HepG2 (cell line): ENCODE measurements around the gene ROS1. TPM values are rescaled to one million over a fixed set of nuclear protein-coding genes. Genes with fewer than 3 reads are reported as not detected.

ENCODE experiments used
- ATAC-seq: fragments of 200-7000 bp; cut with Tn5 transposase; 3 replicates; pipeline ENCODE4 v1.9.1; 2020; ENCODE audit warnings: mild to moderate bottlenecking, moderate library complexity
- BruUV-seq: library from RNA; stranded (reverse); fragments of 400-500 nt; replicated peaks from 2 replicates; lab custom pipeline; 2021; lab: Mats Ljungman, UMichigan
- CTCF ChIA-PET: fragments of 300-600 bp; formaldehyde crosslinking; extraction: SDS; loops from one replicate; lab custom pipeline; 2021; ENCODE audit warnings: low total read pairs, inconsistent platforms, low intra/inter-chr PET ratio; lab: Yijun Ruan, JAX
- POLR2A ChIA-PET: fragments of 350-600 bp; sonication (Branson Sonifier 250); formaldehyde crosslinking; loops from one replicate; lab custom pipeline; 2020; ENCODE audit warnings: antibody characterized with exemption, inconsistent platforms; lab: Yijun Ruan, JAX
- DNase-seq: peaks from one replicate; pipeline ENCODE4 v3.0.0-alpha.2; 2015; ENCODE audit warnings: low spot score
- FAIRE-seq: peaks from 3 replicates; lab custom pipeline; 2011; peaks lifted over from hg19 to GRCh38; lab: Jason Lieb, UNC
- H2AFZ ChIP-seq: one replicate; pipeline ENCODE4 v1.6.1; 2011; ENCODE audit warnings: low read length, inconsistent platforms
- H3K27ac ChIP-seq: fragments of 300-600 bp; 3 replicates; pipeline ENCODE4 v1.8.0; 2011; ENCODE audit warnings: mixed run types, mild to moderate bottlenecking, mixed read lengths, low read length, inconsistent platforms; ENCODE audit not compliant: insufficient read depth; ENCODE audit errors: extremely low read length
- H3K27me3 ChIP-seq, 2 experiments: fragments of 200-600 bp in 1 of 2; 2 replicates in 1 of 2; 3 replicates in 1 of 2; pipeline versions ENCODE4 v1.6.0 to v1.8.0; 2011; ENCODE audit warnings: low read length in 2 of 2, mild to moderate bottlenecking in 2 of 2, moderate library complexity in 2 of 2, inconsistent platforms in 1 of 2; ENCODE audit not compliant: insufficient read depth in 2 of 2, control insufficient read depth in 1 of 2
- H3K36me3 ChIP-seq, 2 experiments: fragments of 200-600 bp in 1 of 2; replicated peaks in 1 of 2; 2 replicates in 1 of 2; 3 replicates in 1 of 2; pipeline versions ENCODE4 v1.5.1 to v1.8.0; 2011; ENCODE audit warnings: low read length in 2 of 2, inconsistent platforms in 1 of 2; ENCODE audit not compliant: insufficient read depth in 2 of 2, control insufficient read depth in 1 of 2
- H3K4me1 ChIP-seq: 2 replicates; pipeline ENCODE4 v1.5.1; 2012; ENCODE audit warnings: low read length, inconsistent platforms; ENCODE audit not compliant: insufficient read depth
- H3K4me2 ChIP-seq: 2 replicates; pipeline ENCODE4 v1.6.0; 2011; ENCODE audit warnings: low read depth, low read length, inconsistent platforms
- H3K4me3 ChIP-seq, 3 experiments: fragments of 200-600 bp in 1 of 3; sonication (generic), shearing (Covaris generic) in 1 of 3; replicated peaks in 1 of 3; 2 replicates each; pipeline ENCODE4 v1.5.1; 2011 to 2016; ENCODE audit warnings: low read length in 3 of 3, inconsistent platforms in 2 of 3, low read depth in 2 of 3, mild to moderate bottlenecking in 2 of 3, control low read depth in 1 of 3, mixed read lengths in 1 of 3; ENCODE audit not compliant: insufficient read depth in 1 of 3
- H3K79me2 ChIP-seq: one replicate; pipeline ENCODE4 v1.6.1; 2011; ENCODE audit warnings: low read length, inconsistent platforms; ENCODE audit not compliant: insufficient read depth
- H3K9ac ChIP-seq: 2 replicates; pipeline ENCODE4 v1.6.0; 2011; ENCODE audit warnings: mild to moderate bottlenecking, low read depth, low read length, inconsistent platforms; ENCODE audit not compliant: insufficient read depth
- H3K9me3 ChIP-seq: 2 replicates; pipeline ENCODE4 v1.5.1; 2012; ENCODE audit warnings: mild to moderate bottlenecking, low read length
- H4K20me1 ChIP-seq: 2 replicates; pipeline ENCODE4 v1.6.0; 2011; ENCODE audit warnings: inconsistent platforms, mild to moderate bottlenecking, low read length, moderate library complexity; ENCODE audit not compliant: insufficient read depth
- ARNTL ChIP-seq: sonication (generic); formaldehyde crosslinking; IDR thresholded peaks from 2 replicates; pipeline ENCODE4 v1.4.0; 2020; ENCODE audit warnings: mild to moderate bottlenecking, missing genetic modification reagents
- BRD4 ChIP-seq: sonication (generic); formaldehyde crosslinking; IDR thresholded peaks from 2 replicates; pipeline ENCODE4 v1.4.0; 2020; ENCODE audit warnings: missing genetic modification reagents
- HOXA3 ChIP-seq: sonication (generic); formaldehyde crosslinking; IDR thresholded peaks from 2 replicates; pipeline ENCODE4 v1.5.0; 2020; ENCODE audit warnings: missing genetic modification reagents
- MATR3 ChIP-seq: sonication (generic); formaldehyde crosslinking; IDR thresholded peaks from 2 replicates; pipeline ENCODE4 v1.4.0; 2020; ENCODE audit warnings: missing genetic modification reagents
- NFE2L2 ChIP-seq: fragments of 150-350 bp; IDR thresholded peaks from 2 replicates; pipeline ENCODE4 v1.6.1; 2014; ENCODE audit warnings: low read length
- PCBP1 ChIP-seq: fragments of 200-400 bp; formaldehyde crosslinking; IDR thresholded peaks from 2 replicates; pipeline ENCODE4 v1.6.1; 2017; ENCODE audit warnings: mild to moderate bottlenecking, low read depth, low read length, borderline replicate concordance
- RBM22 ChIP-seq: fragments of 200-400 bp; formaldehyde crosslinking; optimal IDR thresholded peaks from 2 replicates; pipeline ENCODE3; 2017; ENCODE audit warnings: mild to moderate bottlenecking, low read length, moderate library complexity
- SP5 ChIP-seq: IDR thresholded peaks from 2 replicates; pipeline ENCODE4 v1.6.1; 2016; ENCODE audit warnings: low read depth, borderline replicate concordance
- ZKSCAN1 ChIP-seq: fragments of 150-350 bp; IDR thresholded peaks from 2 replicates; pipeline ENCODE4 v1.6.1; 2014; ENCODE audit warnings: low read length
- ZNF790 ChIP-seq: sonication (generic); formaldehyde crosslinking; IDR thresholded peaks from 2 replicates; pipeline ENCODE4 v1.8.0; 2022; ENCODE audit warnings: missing genetic modification reagents, mild to moderate bottlenecking, borderline replicate concordance
- ZZZ3 ChIP-seq: sonication (generic); formaldehyde crosslinking; IDR thresholded peaks from 2 replicates; pipeline ENCODE4 v1.4.0; 2020; ENCODE audit warnings: missing genetic modification reagents, mild to moderate bottlenecking, borderline replicate concordance
- WGBS: methylation state at CpG from one replicate; pipeline ENCODE4 v1.1.6; 2017; ENCODE audit warnings: low lambda C conversion rate; 5-methylcytosine and 5-hydroxymethylcytosine counted together
- in situ Hi-C: cut with HindIII; loops from 2 replicates; pipeline ENCODE4 v1.10.0; 2017; ENCODE audit warnings: low pct_unique_long_range_greater_than_20kb; ENCODE audit not compliant: extremely low pct_ligation_motif_present
- intact Hi-C: fragments of 100-400 bp; cut with micrococcal nuclease; formaldehyde crosslinking; loops from one replicate; pipeline ENCODE4 v1.10.0; 2022; ENCODE audit not compliant: unreplicated experiment
- polyA plus RNA-seq, 8 experiments: library from polyadenylated mRNA; depleted of rRNA in 3 of 8; stranded (reverse) in 7 of 8; unstranded in 1 of 8; fragments of >200 nt; fragmentation: Illumina TruSeq in 4 of 8; extraction: Trizol in 4 of 8; gene quantifications; 2 replicates each; pipeline versions ENCODE4 v1.2.1 to v1.2.3, GENCODE V29; 2011 to 2016; ENCODE audit warnings: low read depth in 4 of 8, missing spikeins in 1 of 8, mixed read lengths in 1 of 8; ENCODE audit not compliant: insufficient read depth in 1 of 8
- total RNA-seq, 5 experiments: library from RNA; depleted of rRNA; stranded (reverse); fragments of >200 nt; fragmentation: Illumina TruSeq; extraction: Trizol; gene quantifications; 2 replicates each; pipeline ENCODE4 v1.2.3, GENCODE V29; 2016; ENCODE audit warnings: low read depth in 1 of 5
- TF ChIP-seq, protein P1 (sequence below): fragments of 450-650 bp; IDR thresholded peaks from 2 replicates; pipeline ENCODE4 v1.6.1; 2016
- TF ChIP-seq, protein P2 (sequence below): sonication (generic); formaldehyde crosslinking; IDR thresholded peaks from 2 replicates; pipeline ENCODE4 v1.4.0; 2020; ENCODE audit warnings: mild to moderate bottlenecking, missing genetic modification reagents, borderline replicate concordance
- TF ChIP-seq, protein P3 (sequence below): IDR thresholded peaks from 2 replicates; pipeline ENCODE4 v1.6.1; 2016; ENCODE audit warnings: missing genetic modification reagents, missing compliant biosample characterization

The ROS1 gene
- total and polyA plus RNA-seq, 2 of the 13 experiments (the other 11 are each of a cell fraction or from before 2014, with no cell fraction given), result not detected

DNA sequence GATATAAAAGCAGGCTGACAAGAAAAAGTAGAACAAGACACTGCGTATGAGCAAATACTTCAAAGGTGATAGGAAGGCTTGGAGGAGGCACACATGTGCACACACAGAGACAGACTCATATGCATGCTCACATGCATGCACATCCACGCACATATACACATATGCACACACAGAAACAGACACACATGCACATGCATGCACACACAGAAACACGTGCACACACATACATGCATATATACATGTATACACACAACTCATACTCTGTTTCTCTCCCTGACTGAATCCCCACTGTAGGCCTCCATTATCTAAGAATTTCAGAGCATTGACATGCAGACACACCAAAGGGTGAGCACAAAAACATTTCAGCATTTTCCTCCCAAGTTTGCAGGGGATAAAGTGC, 116.7 kb downstream of the ROS1 start:
- Histone ChIP-seq H3K4me2 (no peak overlapping the region), H3K27me3 (peaks cover 0 to 1% of the 10 kb centered on the region in 2 experiments; a peak in 2 of 5 replicates)
- TF ChIP-seq HOXA3 (CRISPR knock-in tag) (no peak), MATR3 (no peak), NFE2L2 (no peak), ZZZ3 (CRISPR knock-in tag) (no peak)
- TF ChIP-seq, protein P1, sequence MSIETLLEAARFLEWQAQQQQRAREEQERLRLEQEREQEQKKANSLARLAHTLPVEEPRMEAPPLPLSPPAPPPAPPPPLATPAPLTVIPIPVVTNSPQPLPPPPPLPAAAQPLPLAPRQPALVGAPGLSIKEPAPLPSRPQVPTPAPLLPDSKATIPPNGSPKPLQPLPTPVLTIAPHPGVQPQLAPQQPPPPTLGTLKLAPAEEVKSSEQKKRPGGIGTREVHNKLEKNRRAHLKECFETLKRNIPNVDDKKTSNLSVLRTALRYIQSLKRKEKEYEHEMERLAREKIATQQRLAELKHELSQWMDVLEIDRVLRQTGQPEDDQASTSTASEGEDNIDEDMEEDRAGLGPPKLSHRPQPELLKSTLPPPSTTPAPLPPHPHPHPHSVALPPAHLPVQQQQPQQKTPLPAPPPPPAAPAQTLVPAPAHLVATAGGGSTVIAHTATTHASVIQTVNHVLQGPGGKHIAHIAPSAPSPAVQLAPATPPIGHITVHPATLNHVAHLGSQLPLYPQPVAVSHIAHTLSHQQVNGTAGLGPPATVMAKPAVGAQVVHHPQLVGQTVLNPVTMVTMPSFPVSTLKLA, result peak; percentile 97
- TF ChIP-seq, all 625 proteins: peak for 1
- CTCF ChIA-PET, result no interaction called here
- Histone ChIP-seq H4K20me1 (no peaks in the 10 kb centered on the region), H3K9ac (no peak overlapping the region), H3K4me1 (no peaks in the 10 kb centered on the region), H3K79me2 (no peaks in the 10 kb centered on the region), H2AFZ (no peak overlapping the region), H3K4me3 (no peak overlapping the region), H3K27ac (no peak overlapping the region), H3K9me3 (no peaks in the 10 kb centered on the region), H3K36me3 (no peaks in the 10 kb centered on the region)
- in situ Hi-C loops (no loop called here), intact Hi-C loops (no loop called here)
- no peak for FAIRE-seq
- POLR2A ChIA-PET, result no interaction called here
- no peak for DNase-seq
- BruUV-seq, result no TSS peak
- ATAC-seq, result no peak
- 26% methylated on average over 3 of the region's 3 CpGs for WGBS

DNA sequence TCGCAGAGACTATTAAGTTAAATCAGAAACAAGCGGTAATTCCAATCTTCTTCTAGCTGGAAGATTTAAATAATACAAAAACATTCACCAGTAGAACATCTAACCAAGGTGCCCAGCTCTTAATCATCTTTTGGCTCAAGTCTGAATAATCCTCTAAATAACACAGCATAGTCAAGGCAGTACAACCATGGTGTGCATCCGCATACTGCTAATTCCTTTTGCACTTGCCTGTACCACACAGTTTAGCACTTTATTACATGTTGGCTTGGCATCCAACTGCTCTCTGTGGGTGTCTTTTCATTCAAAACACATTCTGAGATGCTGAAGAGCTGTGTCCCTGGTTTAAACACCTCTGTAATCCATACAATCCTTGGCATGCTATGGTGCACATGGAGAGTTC, 118.1 kb downstream of the ROS1 start:
- Histone ChIP-seq H3K27me3 (peaks cover 0 to 1% of the 10 kb centered on the region in 2 experiments; a peak in 2 of 5 replicates), H3K27ac (no peak overlapping the region), H3K4me3 (no peak overlapping the region), H4K20me1 (no peaks in the 10 kb centered on the region), H3K36me3 (no peaks in the 10 kb centered on the region), H3K9me3 (no peaks in the 10 kb centered on the region), H3K9ac (no peak overlapping the region), H3K4me2 (no peak overlapping the region), H3K4me1 (no peaks in the 10 kb centered on the region), H3K79me2 (no peaks in the 10 kb centered on the region), H2AFZ (no peak overlapping the region)
- BruUV-seq, result no TSS peak
- no peak for ATAC-seq
- ChIA-PET POLR2A (no interaction called here), CTCF (no interaction called here)
- DNase-seq, result no peak
- FAIRE-seq, result no peak
- in situ Hi-C loops, result no loop called here
- 18% methylated on average over 3 of the region's 3 CpGs for WGBS
- intact Hi-C loops, result no loop called here
- no peak for TF ChIP-seq BRD4 (CRISPR knock-in tag)
- TF ChIP-seq ARNTL (CRISPR knock-in tag), result no peak
- TF ChIP-seq, protein P2, sequence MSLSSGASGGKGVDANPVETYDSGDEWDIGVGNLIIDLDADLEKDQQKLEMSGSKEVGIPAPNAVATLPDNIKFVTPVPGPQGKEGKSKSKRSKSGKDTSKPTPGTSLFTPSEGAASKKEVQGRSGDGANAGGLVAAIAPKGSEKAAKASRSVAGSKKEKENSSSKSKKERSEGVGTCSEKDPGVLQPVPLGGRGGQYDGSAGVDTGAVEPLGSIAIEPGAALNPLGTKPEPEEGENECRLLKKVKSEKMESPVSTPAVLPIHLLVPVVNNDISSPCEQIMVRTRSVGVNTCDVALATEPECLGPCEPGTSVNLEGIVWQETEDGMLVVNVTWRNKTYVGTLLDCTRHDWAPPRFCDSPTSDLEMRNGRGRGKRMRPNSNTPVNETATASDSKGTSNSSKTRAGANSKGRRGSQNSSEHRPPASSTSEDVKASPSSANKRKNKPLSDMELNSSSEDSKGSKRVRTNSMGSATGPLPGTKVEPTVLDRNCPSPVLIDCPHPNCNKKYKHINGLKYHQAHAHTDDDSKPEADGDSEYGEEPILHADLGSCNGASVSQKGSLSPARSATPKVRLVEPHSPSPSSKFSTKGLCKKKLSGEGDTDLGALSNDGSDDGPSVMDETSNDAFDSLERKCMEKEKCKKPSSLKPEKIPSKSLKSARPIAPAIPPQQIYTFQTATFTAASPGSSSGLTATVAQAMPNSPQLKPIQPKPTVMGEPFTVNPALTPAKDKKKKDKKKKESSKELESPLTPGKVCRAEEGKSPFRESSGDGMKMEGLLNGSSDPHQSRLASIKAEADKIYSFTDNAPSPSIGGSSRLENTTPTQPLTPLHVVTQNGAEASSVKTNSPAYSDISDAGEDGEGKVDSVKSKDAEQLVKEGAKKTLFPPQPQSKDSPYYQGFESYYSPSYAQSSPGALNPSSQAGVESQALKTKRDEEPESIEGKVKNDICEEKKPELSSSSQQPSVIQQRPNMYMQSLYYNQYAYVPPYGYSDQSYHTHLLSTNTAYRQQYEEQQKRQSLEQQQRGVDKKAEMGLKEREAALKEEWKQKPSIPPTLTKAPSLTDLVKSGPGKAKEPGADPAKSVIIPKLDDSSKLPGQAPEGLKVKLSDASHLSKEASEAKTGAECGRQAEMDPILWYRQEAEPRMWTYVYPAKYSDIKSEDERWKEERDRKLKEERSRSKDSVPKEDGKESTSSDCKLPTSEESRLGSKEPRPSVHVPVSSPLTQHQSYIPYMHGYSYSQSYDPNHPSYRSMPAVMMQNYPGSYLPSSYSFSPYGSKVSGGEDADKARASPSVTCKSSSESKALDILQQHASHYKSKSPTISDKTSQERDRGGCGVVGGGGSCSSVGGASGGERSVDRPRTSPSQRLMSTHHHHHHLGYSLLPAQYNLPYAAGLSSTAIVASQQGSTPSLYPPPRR, result no peak
- TF ChIP-seq SP5 (CRISPR knock-in tag), result no peak
- TF ChIP-seq ZKSCAN1, result no peak
- TF ChIP-seq, protein P3, sequence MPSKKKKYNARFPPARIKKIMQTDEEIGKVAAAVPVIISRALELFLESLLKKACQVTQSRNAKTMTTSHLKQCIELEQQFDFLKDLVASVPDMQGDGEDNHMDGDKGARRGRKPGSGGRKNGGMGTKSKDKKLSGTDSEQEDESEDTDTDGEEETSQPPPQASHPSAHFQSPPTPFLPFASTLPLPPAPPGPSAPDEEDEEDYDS (CRISPR knock-in tag), result no peak
- no peak for TF ChIP-seq RBM22
- no peak for TF ChIP-seq ZNF790 (CRISPR knock-in tag)
- no peak for TF ChIP-seq PCBP1
